Measurements from ENCODE around the gene SATL1. TPM values are rescaled to one million over a fixed set of nuclear protein-coding genes. Genes with fewer than 3 reads are reported as not detected.

SATL1 gene
- total RNA-seq, 1 donor from 2014 or later: 0.36 TPM

- H3K36me3 Mint-ChIP-seq (ENCODE audit: insufficient read depth): no peaks in the 10 kb centered on the region
- H3K4me1 Mint-ChIP-seq (ENCODE audit: low read depth): peaks cover 1% of the 10 kb centered on the region
- DNase-seq (ENCODE audit: low spot score, unreplicated experiment): no peak
- no peak overlapping the region for H3K27ac Mint-ChIP-seq
- peaks cover 13% of the 10 kb centered on the region for H3K9me3 Mint-ChIP-seq (ENCODE audit: low read depth)
- H3K4me3 Mint-ChIP-seq (ENCODE audit: low read depth): no peak overlapping the region
- TF ChIP-seq, protein P1, sequence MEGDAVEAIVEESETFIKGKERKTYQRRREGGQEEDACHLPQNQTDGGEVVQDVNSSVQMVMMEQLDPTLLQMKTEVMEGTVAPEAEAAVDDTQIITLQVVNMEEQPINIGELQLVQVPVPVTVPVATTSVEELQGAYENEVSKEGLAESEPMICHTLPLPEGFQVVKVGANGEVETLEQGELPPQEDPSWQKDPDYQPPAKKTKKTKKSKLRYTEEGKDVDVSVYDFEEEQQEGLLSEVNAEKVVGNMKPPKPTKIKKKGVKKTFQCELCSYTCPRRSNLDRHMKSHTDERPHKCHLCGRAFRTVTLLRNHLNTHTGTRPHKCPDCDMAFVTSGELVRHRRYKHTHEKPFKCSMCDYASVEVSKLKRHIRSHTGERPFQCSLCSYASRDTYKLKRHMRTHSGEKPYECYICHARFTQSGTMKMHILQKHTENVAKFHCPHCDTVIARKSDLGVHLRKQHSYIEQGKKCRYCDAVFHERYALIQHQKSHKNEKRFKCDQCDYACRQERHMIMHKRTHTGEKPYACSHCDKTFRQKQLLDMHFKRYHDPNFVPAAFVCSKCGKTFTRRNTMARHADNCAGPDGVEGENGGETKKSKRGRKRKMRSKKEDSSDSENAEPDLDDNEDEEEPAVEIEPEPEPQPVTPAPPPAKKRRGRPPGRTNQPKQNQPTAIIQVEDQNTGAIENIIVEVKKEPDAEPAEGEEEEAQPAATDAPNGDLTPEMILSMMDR (IDR thresholded peaks at IDR 0.05; ENCODE audit: unreplicated experiment): no peak
- no peaks in the 10 kb centered on the region for H3K27me3 Mint-ChIP-seq
Observed at GRCh38 chrX:85115252-85115651, 128.3 kb downstream of the SATL1 start.

DNA sequence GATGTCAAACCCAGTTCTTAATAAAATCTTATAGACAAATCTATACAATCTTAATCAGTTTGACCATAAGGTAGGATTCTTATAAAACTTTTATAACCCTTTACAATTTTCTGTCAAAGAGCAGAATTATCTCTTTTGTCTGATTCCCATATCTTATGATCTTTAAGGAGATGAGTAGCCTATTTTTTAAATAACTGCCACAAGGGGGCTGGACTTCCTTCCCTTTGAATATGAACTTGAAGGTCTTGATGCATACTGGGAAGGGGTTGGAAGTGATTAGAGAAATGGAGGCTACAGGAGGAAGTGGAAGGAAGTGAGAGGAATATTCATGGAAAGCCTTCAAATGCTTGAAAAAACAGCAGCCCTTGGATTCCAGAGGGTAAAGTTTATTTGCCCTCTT, 128.8 kb downstream of the SATL1 start:
- peaks cover 1% of the 10 kb centered on the region for H3K4me1 Mint-ChIP-seq (ENCODE audit: low read depth)
- no peak overlapping the region for H3K27ac Mint-ChIP-seq
- H3K9me3 Mint-ChIP-seq (ENCODE audit: low read depth): peaks cover 13% of the 10 kb centered on the region
- H3K27me3 Mint-ChIP-seq: no peaks in the 10 kb centered on the region
- no peak overlapping the region for H3K4me3 Mint-ChIP-seq (ENCODE audit: low read depth)
- TF ChIP-seq, protein P1 (IDR thresholded peaks at IDR 0.05; ENCODE audit: unreplicated experiment): no peak
- H3K36me3 Mint-ChIP-seq (ENCODE audit: insufficient read depth): no peaks in the 10 kb centered on the region
- DNase-seq (ENCODE audit: low spot score, unreplicated experiment): no peak

- TF ChIP-seq, protein P1 (IDR thresholded peaks at IDR 0.05; ENCODE audit: unreplicated experiment): no peak
- peaks cover 1% of the 10 kb centered on the region for H3K4me1 Mint-ChIP-seq (ENCODE audit: low read depth)
- peaks cover 13% of the 10 kb centered on the region for H3K9me3 Mint-ChIP-seq (ENCODE audit: low read depth)
- no peak for DNase-seq (ENCODE audit: low spot score, unreplicated experiment)
- no peak overlapping the region for H3K27ac Mint-ChIP-seq
- H3K4me3 Mint-ChIP-seq (ENCODE audit: low read depth): no peak overlapping the region
- H3K36me3 Mint-ChIP-seq (ENCODE audit: insufficient read depth): no peaks in the 10 kb centered on the region
- H3K27me3 Mint-ChIP-seq: no peaks in the 10 kb centered on the region
Observed at GRCh38 chrX:85114171-85114570, 129.4 kb downstream of the SATL1 start.

- Mint-ChIP-seq H3K4me1 (ENCODE audit: low read depth) (peaks cover 1% of the 10 kb centered on the region), H3K27me3 (no peaks in the 10 kb centered on the region), H3K27ac (no peak overlapping the region), H3K36me3 (ENCODE audit: insufficient read depth) (no peaks in the 10 kb centered on the region), H3K4me3 (ENCODE audit: low read depth) (no peak overlapping the region), H3K9me3 (ENCODE audit: low read depth) (peaks cover 13% of the 10 kb centered on the region)
- DNase-seq (ENCODE audit: low spot score, unreplicated experiment): no peak
- TF ChIP-seq, protein P1 (IDR thresholded peaks at IDR 0.05; ENCODE audit: unreplicated experiment): no peak
Observed at GRCh38 chrX:85113746-85114145, 129.8 kb downstream of the SATL1 start.

GRCh38 chrX:85112293-85112692, 131.3 kb downstream of the SATL1 start:
- Mint-ChIP-seq H3K4me3 (ENCODE audit: low read depth) (no peak overlapping the region), H3K27ac (no peak overlapping the region), H3K9me3 (ENCODE audit: low read depth) (peaks cover 13% of the 10 kb centered on the region), H3K27me3 (no peaks in the 10 kb centered on the region), H3K36me3 (ENCODE audit: insufficient read depth) (no peaks in the 10 kb centered on the region), H3K4me1 (ENCODE audit: low read depth) (no peaks in the 10 kb centered on the region)
- no peak for DNase-seq (ENCODE audit: low spot score, unreplicated experiment)
- TF ChIP-seq, protein P1 (IDR thresholded peaks at IDR 0.05; ENCODE audit: unreplicated experiment): no peak
